ENCODE data around the gene COX19.

The COX19 gene

GRCh38 chr7:999941-1000935 lies 24.9 kb upstream of the COX19 start:
- no peak overlapping the region for H3K4me3 ChIP-seq (ENCODE audit: low read depth, low read length)
- TF ChIP-seq CTCF (IDR thresholded peaks at IDR 0.05; ENCODE audit: control insufficient read depth, extremely low read depth, insufficient read depth) = no peak
- DNase-seq (ENCODE audit: low read depth) = no peak

GRCh38 chr7:999149-999879 lies 24.0 kb upstream of the COX19 start:
- TF ChIP-seq CTCF (IDR thresholded peaks at IDR 0.05; ENCODE audit: control insufficient read depth, extremely low read depth, insufficient read depth) = no peak
- DNase-seq (ENCODE audit: low read depth) = no peak
- no peak overlapping the region for H3K4me3 ChIP-seq (ENCODE audit: low read depth, low read length)

- no peak overlapping the region for H3K4me3 ChIP-seq (ENCODE audit: low read depth, low read length)
- TF ChIP-seq CTCF (IDR thresholded peaks at IDR 0.05; ENCODE audit: control insufficient read depth, extremely low read depth, insufficient read depth) = no peak
- no peak for DNase-seq (ENCODE audit: low read depth)
Measured at GRCh38 chr7:997404-998395, 22.4 kb upstream of the COX19 start.

GRCh38 chr7:996079-996872 lies 20.9 kb upstream of the COX19 start:
- H3K4me3 ChIP-seq (ENCODE audit: low read depth, low read length) = no peak overlapping the region
- TF ChIP-seq CTCF (IDR thresholded peaks at IDR 0.05; ENCODE audit: control insufficient read depth, extremely low read depth, insufficient read depth) = no peak
- no peak for DNase-seq (ENCODE audit: low read depth)

- no peak for DNase-seq (ENCODE audit: low read depth)
- no peak for TF ChIP-seq CTCF (IDR thresholded peaks at IDR 0.05; ENCODE audit: control insufficient read depth, extremely low read depth, insufficient read depth)
- H3K4me3 ChIP-seq (ENCODE audit: low read depth, low read length) = no peak overlapping the region
Measured at GRCh38 chr7:995571-995970, 20.2 kb upstream of the COX19 start.
